ENCODE measurements around the gene FRAT1. TPM values are rescaled to one million over a fixed set of nuclear protein-coding genes. Genes with fewer than 3 reads are reported as not detected.
A peak's percentile ranks its signal among the peaks of the same experiment; 100 is the strongest.

Gene FRAT1
- total and polyA plus RNA-seq, 2 of the 13 experiments (the other 11 are each of a cell fraction or from before 2014, with no cell fraction given): 1.7 to 2.3 TPM

GRCh38 chr10:97279121-97279815 is 39.8 kb upstream of the FRAT1 start (continued):
- TF ChIP-seq ZKSCAN5 (CRISPR knock-in tag; IDR thresholded peaks at IDR 0.05): no peak
- TF ChIP-seq ZNF335 (CRISPR knock-in tag; IDR thresholded peaks at IDR 0.05): no peak
- TF ChIP-seq ZNF772 (CRISPR knock-in tag; IDR thresholded peaks at IDR 0.05): no peak
- no peak for TF ChIP-seq SALL2 (CRISPR knock-in tag; IDR thresholded peaks at IDR 0.05)
- TF ChIP-seq ZNF24 (IDR thresholded peaks at IDR 0.05): no peak
- no peak for TF ChIP-seq ZNF430 (CRISPR knock-in tag; IDR thresholded peaks at IDR 0.05)
- TF ChIP-seq RFX3 (CRISPR knock-in tag; IDR thresholded peaks at IDR 0.05): no peak
- TF ChIP-seq SNAI1 (CRISPR knock-in tag; IDR thresholded peaks at IDR 0.05; ENCODE audit: borderline replicate concordance): no peak
- peak; percentile 60; the same call in 1 of the 2 replicates for TF ChIP-seq AHDC1 (CRISPR knock-in tag; IDR thresholded peaks at IDR 0.05; ENCODE audit: borderline replicate concordance)
- TF ChIP-seq MAF1 (CRISPR knock-in tag; IDR thresholded peaks at IDR 0.05; ENCODE audit: borderline replicate concordance): no peak
- no peak for TF ChIP-seq RCOR2 (CRISPR knock-in tag; IDR thresholded peaks at IDR 0.05)
- TF ChIP-seq ARID2 (CRISPR knock-in tag; IDR thresholded peaks at IDR 0.05; ENCODE audit: borderline replicate concordance): no peak
- TF ChIP-seq ZUFSP (CRISPR knock-in tag; IDR thresholded peaks at IDR 0.05; ENCODE audit: borderline replicate concordance): no peak
- no peak for TF ChIP-seq REST (IDR thresholded peaks at IDR 0.05; ENCODE audit: borderline replicate concordance in 1 of 2, low read depth in 1 of 2, low read length in 2 of 2)
- no peak for TF ChIP-seq MTERF4 (CRISPR knock-in tag; IDR thresholded peaks at IDR 0.05)
- no peak for TF ChIP-seq E2F5 (CRISPR knock-in tag; conservative IDR thresholded peaks at IDR 0.05)

Data from HepG2 (cell line).